ENCODE measurements around the gene PYROXD2.

The PYROXD2 gene

DNA sequence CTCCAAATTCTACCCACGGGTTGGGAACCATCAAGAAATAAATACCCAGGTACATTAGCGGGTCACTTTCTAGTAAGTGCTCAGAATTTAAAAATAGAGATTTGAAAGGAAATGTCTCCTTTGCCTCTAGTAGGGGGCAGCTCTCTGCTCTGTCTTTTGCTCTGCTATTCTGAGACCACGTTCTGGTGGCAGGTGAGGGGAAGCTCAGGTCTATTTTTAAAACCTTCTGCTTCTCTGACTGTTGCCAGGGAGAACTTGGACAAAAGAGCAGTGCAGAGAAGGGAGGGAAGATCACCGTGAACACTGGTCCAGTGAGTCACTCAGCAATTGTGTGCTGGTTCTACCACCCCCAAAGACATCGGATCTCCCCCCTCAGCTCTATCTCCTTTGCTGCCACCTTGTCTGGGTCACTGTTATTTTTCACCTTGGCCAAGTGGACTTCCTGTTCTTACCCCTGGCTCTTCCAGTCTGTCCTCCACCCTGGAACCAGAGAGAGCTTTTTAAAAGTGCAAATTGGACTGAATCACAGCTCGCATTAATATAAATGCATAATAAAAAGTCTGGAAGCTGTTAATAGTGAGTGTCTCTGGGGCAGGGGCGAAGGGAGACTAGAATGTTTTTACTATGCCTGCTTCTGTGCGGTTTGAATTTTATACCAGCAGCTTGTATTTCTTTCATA is 74.6 kb downstream of the PYROXD2 start:
- DNase-seq (ENCODE audit: insufficient read length, low spot score) (no peak), FAIRE-seq (no peak)
- TF ChIP-seq, protein P1, sequence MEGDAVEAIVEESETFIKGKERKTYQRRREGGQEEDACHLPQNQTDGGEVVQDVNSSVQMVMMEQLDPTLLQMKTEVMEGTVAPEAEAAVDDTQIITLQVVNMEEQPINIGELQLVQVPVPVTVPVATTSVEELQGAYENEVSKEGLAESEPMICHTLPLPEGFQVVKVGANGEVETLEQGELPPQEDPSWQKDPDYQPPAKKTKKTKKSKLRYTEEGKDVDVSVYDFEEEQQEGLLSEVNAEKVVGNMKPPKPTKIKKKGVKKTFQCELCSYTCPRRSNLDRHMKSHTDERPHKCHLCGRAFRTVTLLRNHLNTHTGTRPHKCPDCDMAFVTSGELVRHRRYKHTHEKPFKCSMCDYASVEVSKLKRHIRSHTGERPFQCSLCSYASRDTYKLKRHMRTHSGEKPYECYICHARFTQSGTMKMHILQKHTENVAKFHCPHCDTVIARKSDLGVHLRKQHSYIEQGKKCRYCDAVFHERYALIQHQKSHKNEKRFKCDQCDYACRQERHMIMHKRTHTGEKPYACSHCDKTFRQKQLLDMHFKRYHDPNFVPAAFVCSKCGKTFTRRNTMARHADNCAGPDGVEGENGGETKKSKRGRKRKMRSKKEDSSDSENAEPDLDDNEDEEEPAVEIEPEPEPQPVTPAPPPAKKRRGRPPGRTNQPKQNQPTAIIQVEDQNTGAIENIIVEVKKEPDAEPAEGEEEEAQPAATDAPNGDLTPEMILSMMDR (IDR thresholded peaks at IDR 0.05; ENCODE audit: insufficient read depth, missing control alignments), result no peak

DNA sequence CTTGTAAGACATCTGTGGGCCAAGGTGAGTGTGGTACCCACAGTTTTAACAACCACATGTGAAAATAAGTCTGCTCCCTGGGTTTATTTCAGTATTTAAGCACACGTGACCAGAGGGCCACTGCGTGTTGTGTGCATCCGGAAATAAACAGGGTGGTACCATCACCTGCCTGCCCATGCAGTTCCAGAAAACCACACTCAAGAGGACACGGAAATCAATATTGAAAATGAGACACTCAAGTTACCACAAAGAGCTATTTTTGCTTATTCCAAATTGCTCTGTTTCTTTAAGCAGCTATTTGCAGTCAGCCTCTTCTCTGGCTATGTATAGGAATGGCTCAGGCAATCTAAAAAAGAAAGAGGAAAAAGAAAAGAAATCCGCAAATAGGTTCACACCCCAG is 75.2 kb downstream of the PYROXD2 start:
- DNase-seq (ENCODE audit: insufficient read length, low spot score), result no peak
- TF ChIP-seq, protein P1 (IDR thresholded peaks at IDR 0.05; ENCODE audit: insufficient read depth, missing control alignments), result no peak
- FAIRE-seq, result no peak

- DNase-seq (ENCODE audit: insufficient read length, low spot score) (no peak), FAIRE-seq (no peak)
- TF ChIP-seq, protein P1 (IDR thresholded peaks at IDR 0.05; ENCODE audit: insufficient read depth, missing control alignments), result no peak
Measured at GRCh38 chr10:98338896-98339295, 76.1 kb downstream of the PYROXD2 start.

GRCh38 chr10:98338318-98338717 is 76.7 kb downstream of the PYROXD2 start:
- TF ChIP-seq, protein P1 (IDR thresholded peaks at IDR 0.05; ENCODE audit: insufficient read depth, missing control alignments), result no peak
- DNase-seq (ENCODE audit: insufficient read length, low spot score), result no peak
- FAIRE-seq, result no peak

DNA sequence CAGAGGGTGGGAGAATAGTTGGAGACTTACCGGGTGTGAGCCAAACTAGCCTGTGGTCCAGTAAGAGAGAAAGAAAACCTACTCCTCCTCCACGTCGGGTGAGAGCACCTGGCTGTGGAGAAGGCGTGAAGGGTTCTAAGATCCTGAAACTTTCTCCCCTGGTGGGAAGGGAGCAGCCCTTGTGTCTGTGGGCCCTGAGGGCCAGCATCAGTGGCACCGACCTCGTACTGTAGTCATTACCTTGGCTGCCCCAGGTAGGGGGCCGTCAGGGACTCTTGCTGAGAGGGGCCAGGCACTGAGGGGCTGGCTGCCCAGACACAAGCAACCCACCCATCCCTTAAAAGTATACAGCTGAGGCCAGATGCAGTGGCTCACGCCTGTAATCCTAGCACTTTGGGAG is 77.5 kb downstream of the PYROXD2 start:
- no peak for DNase-seq (ENCODE audit: insufficient read length, low spot score)
- TF ChIP-seq, protein P1 (IDR thresholded peaks at IDR 0.05; ENCODE audit: insufficient read depth, missing control alignments), result no peak
- FAIRE-seq, result no peak
